BLaER1 treated with 17β-estradiol and CSF1 and Interleukin-3, amounts not matched to agents 10 nM and 100 nM (cell line): ENCODE data around the gene TNS1.
"Not testable (repeated sequence)": the region's sequence is repeated elsewhere in the genome, so short reads cannot be mapped to it uniquely, and the experiment has no call there.

ENCODE experiments used
- H3K27ac ChIP-seq, 11 experiments: shearing (Covaris generic); formaldehyde crosslinking; 2 replicates each; pipeline ENCODE4 v1.8.1; 2022
- H3K27me3 ChIP-seq, 11 experiments: shearing (Covaris generic); formaldehyde crosslinking; 2 replicates each; pipeline ENCODE4 v1.8.1; 2022
- H3K36me3 ChIP-seq, 11 experiments: shearing (Covaris generic); formaldehyde crosslinking; 2 replicates each; pipeline ENCODE4 v1.8.1; 2022
- H3K4me1 ChIP-seq, 10 experiments: shearing (Covaris generic); formaldehyde crosslinking; 2 replicates each; pipeline ENCODE4 v1.8.1; 2022
- H3K4me2 ChIP-seq, 11 experiments: shearing (Covaris generic); formaldehyde crosslinking; 2 replicates each; pipeline ENCODE4 v1.8.1; 2022
- H3K4me3 ChIP-seq, 10 experiments: shearing (Covaris generic); formaldehyde crosslinking; 2 replicates each; pipeline ENCODE4 v1.8.1; 2022
- H3K9ac ChIP-seq, 11 experiments: shearing (Covaris generic); formaldehyde crosslinking; 2 replicates each; pipeline ENCODE4 v1.8.1; 2022
- H3K9me3 ChIP-seq, 11 experiments: shearing (Covaris generic); formaldehyde crosslinking; replicated peaks in 1 of 11; 2 replicates each; pipeline ENCODE4 v1.8.1; 2022
- H4K20me1 ChIP-seq, 11 experiments: shearing (Covaris generic); formaldehyde crosslinking; 2 replicates each; pipeline ENCODE4 v1.8.1; 2022
- Cebpa-rat ChIP-seq, 11 experiments: shearing (Covaris generic); IDR thresholded peaks; 2 replicates each; pipeline ENCODE4 v1.8.1; 2022

Gene TNS1

DNA sequence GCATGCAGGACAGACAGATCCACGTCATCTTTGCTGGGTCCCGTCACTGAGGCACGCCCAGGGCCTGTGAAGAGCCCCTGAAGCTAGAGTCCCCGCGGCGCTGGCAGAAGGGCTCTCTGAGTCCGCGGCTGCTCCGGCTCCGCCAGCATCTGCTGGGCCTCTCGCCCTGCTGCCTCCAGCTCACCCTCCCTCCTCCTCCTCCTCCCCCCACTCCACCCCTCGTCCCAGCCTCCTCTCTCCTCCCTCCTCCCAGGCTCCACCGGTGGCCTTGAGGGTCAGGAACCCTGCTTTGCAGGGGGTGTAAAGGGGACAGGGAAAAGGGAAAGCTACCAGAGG is at the start of gene TNS1:
Gene TNS1, minus strand, starts transcription at position 151 of the 336 bp plus-strand sequence. Its CDS starts 123 bp downstream, at position 28.
- Histone ChIP-seq H3K4me1 (peaks cover 23 to 60% (median 44%) of the 10 kb centered on the region in 10 experiments), H3K27ac (peak within 1 kb of the TSS in 9 of 11 experiments; percentile 17 to 81 (median 74); a peak in 18 of 22 replicates), H3K4me3 (peak within 1 kb of the TSS in 3 of 10 experiments; percentile 23 to 36 (median 32); a peak in 4 of 20 replicates), H3K27me3 (no peaks in the 10 kb centered on the region), H3K36me3 (peaks cover 0 to 17% (median 0%) of the 10 kb centered on the region in 11 experiments; a peak in 5 of 22 replicates), H3K9ac (peak within 1 kb of the TSS; percentile 7 to 77 (median 65); a peak in 17 of 22 replicates), H3K9me3 (no peaks in the 10 kb centered on the region), H3K4me2 (peak within 1 kb of the TSS; percentile 64 to 91 (median 81)), H4K20me1 (peaks cover 0 to 4% (median 0%) of the 10 kb centered on the region in 11 experiments; a peak in 4 of 22 replicates)
- TF ChIP-seq Cebpa-rat (IDR thresholded peaks at IDR 0.05), result no peak

GRCh38 chr2:218051903-218052302 is 49.1 kb upstream of the TNS1 start:
- no peak overlapping the region for H3K9ac ChIP-seq
- no peak overlapping the region for H3K27ac ChIP-seq
- peaks cover 0 to 4% (median 0%) of the 10 kb centered on the region in 11 experiments; a peak in 2 of 22 replicates for H3K36me3 ChIP-seq
- no peak overlapping the region for H3K4me3 ChIP-seq
- no peaks in the 10 kb centered on the region for H3K27me3 ChIP-seq
- TF ChIP-seq Cebpa-rat (IDR thresholded peaks at IDR 0.05), result no peak
- H3K4me2 ChIP-seq, result no peak overlapping the region
- peaks cover 15 to 19% (median 17%) of the 10 kb centered on the region in 11 experiments for H3K9me3 ChIP-seq
- peaks cover 0 to 37% (median 12%) of the 10 kb centered on the region in 10 experiments; a peak in 12 of 20 replicates for H3K4me1 ChIP-seq
- no peaks in the 10 kb centered on the region for H4K20me1 ChIP-seq

DNA sequence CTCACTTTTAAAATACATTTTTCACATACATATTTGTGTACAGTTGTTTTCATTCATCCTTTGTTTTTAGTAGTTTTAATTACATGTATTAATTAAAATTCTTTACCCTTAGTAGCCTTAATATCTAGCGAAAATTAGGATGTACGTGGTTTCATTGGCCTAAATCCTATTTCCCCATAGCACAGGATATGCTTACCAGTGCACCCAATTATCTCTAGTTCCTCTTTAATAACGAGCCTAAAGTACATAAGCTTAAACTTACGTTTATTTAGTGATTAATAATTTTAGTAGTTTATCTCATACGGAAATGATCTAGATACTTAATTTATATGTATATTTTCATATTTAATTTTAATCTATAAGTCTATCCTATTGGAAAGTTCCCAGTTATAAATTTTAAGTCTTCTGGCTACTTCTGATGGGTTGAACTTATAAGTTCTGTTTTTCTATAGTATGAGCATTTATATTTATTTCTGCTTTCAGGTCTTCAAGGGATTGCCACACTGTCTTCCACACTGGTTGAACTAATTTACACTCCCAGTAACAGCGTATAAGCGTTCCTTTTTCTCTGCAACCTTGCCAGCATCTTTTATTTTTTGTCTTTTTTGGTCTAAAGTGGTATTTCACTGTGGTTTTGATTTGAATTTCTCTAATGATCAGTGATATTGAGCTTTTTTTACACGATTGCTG is 44.9 kb upstream of the TNS1 start:
- TF ChIP-seq Cebpa-rat (IDR thresholded peaks at IDR 0.05), result no peak
- H4K20me1 ChIP-seq, result no peaks in the 10 kb centered on the region
- H3K9me3 ChIP-seq, result peaks cover 32 to 43% (median 40%) of the 10 kb centered on the region in 11 experiments
- peak overlapping the region in 5 of 11 experiments; percentile 34 to 78 (median 59); a peak in 7 of 22 replicates for H3K9ac ChIP-seq
- peaks cover 0 to 59% (median 25%) of the 10 kb centered on the region in 10 experiments; a peak in 15 of 20 replicates for H3K4me1 ChIP-seq
- H3K27me3 ChIP-seq, result no peaks in the 10 kb centered on the region
- peak overlapping the region in 7 of 11 experiments; percentile 44 to 93 (median 88); a peak in 14 of 22 replicates for H3K27ac ChIP-seq
- peak overlapping the region in 7 of 11 experiments; percentile 8 to 81 (median 56); a peak in 13 of 22 replicates for H3K4me2 ChIP-seq
- peaks cover 0 to 19% (median 0%) of the 10 kb centered on the region in 11 experiments; a peak in 6 of 22 replicates for H3K36me3 ChIP-seq
- H3K4me3 ChIP-seq, result no peak overlapping the region

- Histone ChIP-seq H3K9me3 (peaks cover 36 to 53% (median 45%) of the 10 kb centered on the region in 11 experiments), H3K4me2 (peak overlapping the region in 10 of 11 experiments; percentile 1 to 81 (median 51); a peak in 15 of 22 replicates), H4K20me1 (no peaks in the 10 kb centered on the region), H3K27ac (peak overlapping the region in 9 of 11 experiments; percentile 6 to 93 (median 84); a peak in 16 of 22 replicates), H3K36me3 (peaks cover 0 to 19% (median 0%) of the 10 kb centered on the region in 11 experiments; a peak in 6 of 22 replicates), H3K27me3 (no peaks in the 10 kb centered on the region), H3K4me3 (peak overlapping the region in 1 of 10 experiments; percentile 9; a peak in 1 of 20 replicates), H3K4me1 (peaks cover 0 to 58% (median 25%) of the 10 kb centered on the region in 10 experiments; a peak in 15 of 20 replicates), H3K9ac (peak overlapping the region in 6 of 11 experiments; percentile 18 to 78 (median 64); a peak in 11 of 22 replicates)
- peak in 2 of 11 experiments; percentile 45 to 63; a peak in 2 of 22 replicates for TF ChIP-seq Cebpa-rat (IDR thresholded peaks at IDR 0.05)
Observed at GRCh38 chr2:218046238-218046637, 43.4 kb upstream of the TNS1 start.

- Histone ChIP-seq H3K4me2 (peak overlapping the region in 1 of 11 experiments; percentile 44; a peak in 3 of 22 replicates), H3K9me3 (peaks cover 26 to 42% (median 35%) of the 10 kb centered on the region in 11 experiments), H3K36me3 (peaks cover 0 to 14% (median 0%) of the 10 kb centered on the region in 11 experiments; a peak in 6 of 22 replicates), H3K4me1 (peaks cover 0 to 55% (median 25%) of the 10 kb centered on the region in 10 experiments; a peak in 15 of 20 replicates)
- not testable (repeated sequence) for H3K4me3 ChIP-seq, H3K27me3 ChIP-seq, H3K27ac ChIP-seq, H3K9ac ChIP-seq, H4K20me1 ChIP-seq
Observed at GRCh38 chr2:218044599-218044998, 41.8 kb upstream of the TNS1 start.

DNA sequence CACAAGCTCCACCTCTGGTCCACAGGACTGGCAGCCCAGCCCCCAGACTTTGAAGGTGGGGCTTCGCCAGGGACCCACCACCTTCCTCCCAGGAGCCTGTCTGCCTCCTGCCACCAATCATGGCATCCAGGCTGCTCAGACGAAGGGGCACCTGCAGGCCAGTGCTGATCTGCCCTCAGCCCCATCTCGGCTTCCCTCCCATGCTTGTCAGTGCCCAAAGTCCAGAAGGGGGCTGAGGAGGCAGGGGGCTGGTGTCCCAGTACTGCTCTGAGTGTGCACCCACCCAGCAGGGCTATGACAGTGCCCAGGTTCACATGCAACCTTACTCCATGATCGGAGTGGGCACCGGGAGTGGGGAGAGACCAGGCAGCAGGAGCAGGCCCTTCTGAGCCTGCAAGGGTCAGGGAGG is 40.9 kb upstream of the TNS1 start:
- no peak for TF ChIP-seq Cebpa-rat (IDR thresholded peaks at IDR 0.05)
- peaks cover 0 to 52% (median 23%) of the 10 kb centered on the region in 10 experiments; a peak in 15 of 20 replicates for H3K4me1 ChIP-seq
- peaks cover 0 to 14% (median 0%) of the 10 kb centered on the region in 11 experiments; a peak in 6 of 22 replicates for H3K36me3 ChIP-seq
- H3K9ac ChIP-seq, result no peak overlapping the region
- H3K4me3 ChIP-seq, result peak overlapping the region in 1 of 10 experiments; percentile 29; a peak in 1 of 20 replicates
- no peak overlapping the region; a peak in 1 of 22 replicates for H3K4me2 ChIP-seq
- peak overlapping the region in 1 of 11 experiments; percentile 14; a peak in 1 of 22 replicates for H3K27ac ChIP-seq
- no peaks in the 10 kb centered on the region for H3K27me3 ChIP-seq
- peaks cover 18 to 35% (median 28%) of the 10 kb centered on the region in 11 experiments for H3K9me3 ChIP-seq
- H4K20me1 ChIP-seq, result no peaks in the 10 kb centered on the region

DNA sequence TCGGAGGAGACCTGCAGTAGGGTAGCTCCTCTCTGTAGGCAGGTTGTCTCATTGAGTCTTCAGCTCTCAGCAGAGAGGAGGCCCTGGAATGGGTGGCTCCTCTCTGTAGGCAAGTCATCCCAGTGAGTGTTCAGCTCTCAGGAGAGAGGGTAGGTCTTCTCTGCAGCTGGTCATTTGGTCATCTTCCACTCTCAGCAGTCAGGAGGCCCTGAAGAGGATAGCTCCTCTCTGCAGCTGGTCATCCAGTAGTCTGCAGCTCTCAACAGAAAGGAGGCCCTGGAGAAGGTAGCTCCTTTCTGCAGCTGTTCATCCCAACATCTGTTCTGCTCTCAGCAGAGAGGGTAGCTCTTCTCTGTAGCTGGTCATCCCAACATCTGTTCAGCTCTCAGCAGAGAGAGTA is 40.3 kb upstream of the TNS1 start:
- Histone ChIP-seq H3K27ac (no peak overlapping the region), H3K36me3 (peaks cover 0 to 14% (median 0%) of the 10 kb centered on the region in 11 experiments; a peak in 6 of 22 replicates), H4K20me1 (no peaks in the 10 kb centered on the region), H3K27me3 (no peaks in the 10 kb centered on the region), H3K4me2 (no peak overlapping the region), H3K4me3 (0 out of 20 replicates have a peak overlapping the region, but pooled peaks of 1 of the 10 experiments have one; percentile 29), H3K4me1 (peaks cover 0 to 52% (median 20%) of the 10 kb centered on the region in 10 experiments; a peak in 15 of 20 replicates), H3K9ac (no peak overlapping the region), H3K9me3 (peaks cover 18 to 35% (median 28%) of the 10 kb centered on the region in 11 experiments)
- TF ChIP-seq Cebpa-rat (IDR thresholded peaks at IDR 0.05), result no peak

DNA sequence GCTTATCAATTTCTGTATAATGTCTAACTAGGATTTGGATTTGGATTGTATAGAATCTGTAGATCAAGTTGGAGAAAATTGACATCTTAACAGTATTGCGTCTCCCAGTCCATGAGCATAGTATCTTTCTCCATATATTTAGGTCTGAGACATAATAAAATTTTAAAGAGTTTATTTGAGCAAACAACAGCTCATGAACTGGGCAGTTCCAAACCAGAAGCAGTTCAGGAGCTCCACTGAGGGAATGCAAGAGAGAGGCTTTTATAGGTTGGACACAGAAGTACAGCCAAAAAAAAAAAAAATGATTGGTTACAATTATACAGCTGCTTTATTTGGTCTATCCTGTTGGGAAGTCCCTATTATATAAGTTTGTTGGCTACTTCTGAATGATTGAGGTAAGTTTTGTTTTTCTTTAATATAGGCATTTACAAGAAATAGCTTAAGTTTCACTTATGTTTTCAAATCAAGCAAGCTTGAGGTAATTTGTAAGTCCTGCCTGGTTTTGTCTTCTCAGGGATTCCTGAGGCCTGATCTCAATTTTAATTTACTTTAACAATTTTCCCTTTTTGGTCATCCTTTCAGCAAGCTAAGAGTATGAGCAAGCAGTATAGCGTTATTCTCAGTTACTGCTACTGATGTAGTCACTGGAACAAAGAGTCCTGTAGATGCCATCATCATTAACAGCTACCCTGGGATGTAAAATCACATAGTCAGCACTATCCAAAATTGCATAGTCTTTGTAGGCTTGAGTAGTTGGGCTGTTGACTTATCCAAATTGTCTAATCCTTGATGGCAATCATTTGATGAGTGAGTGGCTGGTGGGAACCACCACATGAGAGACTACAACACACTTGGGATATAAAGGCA is 38.7 kb upstream of the TNS1 start:
- peaks cover 18 to 35% (median 28%) of the 10 kb centered on the region in 11 experiments for H3K9me3 ChIP-seq
- H4K20me1 ChIP-seq, result no peaks in the 10 kb centered on the region
- peaks cover 0 to 14% (median 0%) of the 10 kb centered on the region in 11 experiments; a peak in 6 of 22 replicates for H3K36me3 ChIP-seq
- no peak for TF ChIP-seq Cebpa-rat (IDR thresholded peaks at IDR 0.05)
- H3K4me1 ChIP-seq, result peaks cover under 1 to 41% (median 11%) of the 10 kb centered on the region in 10 experiments; a peak in 15 of 20 replicates
- no peaks in the 10 kb centered on the region for H3K27me3 ChIP-seq
- no peak overlapping the region for H3K4me2 ChIP-seq
- H3K4me3 ChIP-seq, result no peak overlapping the region
- no peak overlapping the region for H3K27ac ChIP-seq
- no peak overlapping the region for H3K9ac ChIP-seq
